ENCODE measurements around the gene RAB11B. TPM values are rescaled to one million over a fixed set of nuclear protein-coding genes. Genes with fewer than 3 reads are reported as not detected.

RAB11B gene
- total and polyA plus RNA-seq, 2 of the 13 experiments (the other 11 are each of a cell fraction or from before 2014, with no cell fraction given) = 6.0 to 28.4 TPM

DNA sequence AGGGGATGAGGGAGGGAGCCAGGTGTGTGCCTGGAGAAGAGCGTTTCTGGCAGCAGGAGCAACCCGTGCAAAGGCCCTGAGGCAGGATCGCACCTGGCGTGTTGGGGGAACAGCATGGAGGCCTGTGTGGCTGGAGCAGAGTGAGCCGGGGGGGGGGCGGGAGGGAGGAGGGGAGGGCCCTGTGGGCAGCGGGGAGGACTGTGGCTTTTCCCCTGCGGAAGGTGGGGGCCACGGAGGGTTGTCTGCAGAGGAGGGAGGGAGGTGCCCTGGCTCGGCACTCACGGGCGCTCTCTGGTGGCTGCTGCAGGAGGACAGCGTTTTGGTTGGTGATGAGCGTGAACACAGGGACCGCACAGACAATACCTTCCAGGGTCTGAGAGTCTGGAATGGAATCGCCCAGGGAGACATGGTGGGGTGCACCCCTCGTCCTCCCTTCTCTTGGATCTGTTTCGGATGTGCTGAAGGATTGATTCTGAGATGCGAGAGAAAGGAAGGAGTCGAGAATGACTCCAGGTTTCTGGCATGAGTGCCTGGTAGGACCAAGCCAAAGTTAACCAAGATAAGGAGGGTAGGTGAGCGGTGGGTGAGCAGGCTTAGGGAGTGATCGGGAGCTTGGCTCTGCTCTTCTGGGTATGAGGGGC, 6.5 kb downstream of the RAB11B start (continued):
- TF ChIP-seq, protein P1, sequence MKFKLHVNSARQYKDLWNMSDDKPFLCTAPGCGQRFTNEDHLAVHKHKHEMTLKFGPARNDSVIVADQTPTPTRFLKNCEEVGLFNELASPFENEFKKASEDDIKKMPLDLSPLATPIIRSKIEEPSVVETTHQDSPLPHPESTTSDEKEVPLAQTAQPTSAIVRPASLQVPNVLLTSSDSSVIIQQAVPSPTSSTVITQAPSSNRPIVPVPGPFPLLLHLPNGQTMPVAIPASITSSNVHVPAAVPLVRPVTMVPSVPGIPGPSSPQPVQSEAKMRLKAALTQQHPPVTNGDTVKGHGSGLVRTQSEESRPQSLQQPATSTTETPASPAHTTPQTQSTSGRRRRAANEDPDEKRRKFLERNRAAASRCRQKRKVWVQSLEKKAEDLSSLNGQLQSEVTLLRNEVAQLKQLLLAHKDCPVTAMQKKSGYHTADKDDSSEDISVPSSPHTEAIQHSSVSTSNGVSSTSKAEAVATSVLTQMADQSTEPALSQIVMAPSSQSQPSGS (CRISPR knock-in tag; IDR thresholded peaks at IDR 0.05) = no peak
- TF ChIP-seq MTF1 (CRISPR knock-in tag; IDR thresholded peaks at IDR 0.05) = no peak
- TF ChIP-seq WIZ (CRISPR knock-in tag; IDR thresholded peaks at IDR 0.05) = no peak
- TF ChIP-seq MAZ (IDR thresholded peaks at IDR 0.05; ENCODE audit: borderline replicate concordance, low read depth, low read length) = peak; percentile 81; the same call in 1 of the 2 replicates
- TF ChIP-seq MAZ (CRISPR knock-in tag; IDR thresholded peaks at IDR 0.05; ENCODE audit: low read depth) = no peak
- peak; percentile 35; the same call in 1 of the 2 replicates for TF ChIP-seq THRA (CRISPR knock-in tag; IDR thresholded peaks at IDR 0.05; ENCODE audit: borderline replicate concordance)
- no peak for TF ChIP-seq ARNT (IDR thresholded peaks at IDR 0.05)
- no peak for TF ChIP-seq SP2 (CRISPR knock-in tag; IDR thresholded peaks at IDR 0.05)
- 0 out of 2 replicates have a peak, but pooled peaks have one; percentile 31 for TF ChIP-seq TGIF2 (CRISPR knock-in tag; IDR thresholded peaks at IDR 0.05)
- TF ChIP-seq, protein P2, sequence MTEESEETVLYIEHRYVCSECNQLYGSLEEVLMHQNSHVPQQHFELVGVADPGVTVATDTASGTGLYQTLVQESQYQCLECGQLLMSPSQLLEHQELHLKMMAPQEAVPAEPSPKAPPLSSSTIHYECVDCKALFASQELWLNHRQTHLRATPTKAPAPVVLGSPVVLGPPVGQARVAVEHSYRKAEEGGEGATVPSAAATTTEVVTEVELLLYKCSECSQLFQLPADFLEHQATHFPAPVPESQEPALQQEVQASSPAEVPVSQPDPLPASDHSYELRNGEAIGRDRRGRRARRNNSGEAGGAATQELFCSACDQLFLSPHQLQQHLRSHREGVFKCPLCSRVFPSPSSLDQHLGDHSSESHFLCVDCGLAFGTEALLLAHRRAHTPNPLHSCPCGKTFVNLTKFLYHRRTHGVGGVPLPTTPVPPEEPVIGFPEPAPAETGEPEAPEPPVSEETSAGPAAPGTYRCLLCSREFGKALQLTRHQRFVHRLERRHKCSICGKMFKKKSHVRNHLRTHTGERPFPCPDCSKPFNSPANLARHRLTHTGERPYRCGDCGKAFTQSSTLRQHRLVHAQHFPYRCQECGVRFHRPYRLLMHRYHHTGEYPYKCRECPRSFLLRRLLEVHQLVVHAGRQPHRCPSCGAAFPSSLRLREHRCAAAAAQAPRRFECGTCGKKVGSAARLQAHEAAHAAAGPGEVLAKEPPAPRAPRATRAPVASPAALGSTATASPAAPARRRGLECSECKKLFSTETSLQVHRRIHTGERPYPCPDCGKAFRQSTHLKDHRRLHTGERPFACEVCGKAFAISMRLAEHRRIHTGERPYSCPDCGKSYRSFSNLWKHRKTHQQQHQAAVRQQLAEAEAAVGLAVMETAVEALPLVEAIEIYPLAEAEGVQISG (CRISPR knock-in tag; IDR thresholded peaks at IDR 0.05) = peak; percentile 41; the same call in 1 of the 2 replicates
- TF ChIP-seq ZNF17 (CRISPR knock-in tag; IDR thresholded peaks at IDR 0.05) = no peak
- TF ChIP-seq ZNF234 (CRISPR knock-in tag; conservative IDR thresholded peaks at IDR 0.05) = no peak
- TF ChIP-seq, protein P3, sequence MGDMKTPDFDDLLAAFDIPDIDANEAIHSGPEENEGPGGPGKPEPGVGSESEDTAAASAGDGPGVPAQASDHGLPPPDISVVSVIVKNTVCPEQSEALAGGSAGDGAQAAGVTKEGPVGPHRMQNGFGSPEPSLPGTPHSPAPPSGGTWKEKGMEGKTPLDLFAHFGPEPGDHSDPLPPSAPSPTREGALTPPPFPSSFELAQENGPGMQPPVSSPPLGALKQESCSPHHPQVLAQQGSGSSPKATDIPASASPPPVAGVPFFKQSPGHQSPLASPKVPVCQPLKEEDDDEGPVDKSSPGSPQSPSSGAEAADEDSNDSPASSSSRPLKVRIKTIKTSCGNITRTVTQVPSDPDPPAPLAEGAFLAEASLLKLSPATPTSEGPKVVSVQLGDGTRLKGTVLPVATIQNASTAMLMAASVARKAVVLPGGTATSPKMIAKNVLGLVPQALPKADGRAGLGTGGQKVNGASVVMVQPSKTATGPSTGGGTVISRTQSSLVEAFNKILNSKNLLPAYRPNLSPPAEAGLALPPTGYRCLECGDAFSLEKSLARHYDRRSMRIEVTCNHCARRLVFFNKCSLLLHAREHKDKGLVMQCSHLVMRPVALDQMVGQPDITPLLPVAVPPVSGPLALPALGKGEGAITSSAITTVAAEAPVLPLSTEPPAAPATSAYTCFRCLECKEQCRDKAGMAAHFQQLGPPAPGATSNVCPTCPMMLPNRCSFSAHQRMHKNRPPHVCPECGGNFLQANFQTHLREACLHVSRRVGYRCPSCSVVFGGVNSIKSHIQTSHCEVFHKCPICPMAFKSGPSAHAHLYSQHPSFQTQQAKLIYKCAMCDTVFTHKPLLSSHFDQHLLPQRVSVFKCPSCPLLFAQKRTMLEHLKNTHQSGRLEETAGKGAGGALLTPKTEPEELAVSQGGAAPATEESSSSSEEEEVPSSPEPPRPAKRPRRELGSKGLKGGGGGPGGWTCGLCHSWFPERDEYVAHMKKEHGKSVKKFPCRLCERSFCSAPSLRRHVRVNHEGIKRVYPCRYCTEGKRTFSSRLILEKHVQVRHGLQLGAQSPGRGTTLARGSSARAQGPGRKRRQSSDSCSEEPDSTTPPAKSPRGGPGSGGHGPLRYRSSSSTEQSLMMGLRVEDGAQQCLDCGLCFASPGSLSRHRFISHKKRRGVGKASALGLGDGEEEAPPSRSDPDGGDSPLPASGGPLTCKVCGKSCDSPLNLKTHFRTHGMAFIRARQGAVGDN (CRISPR knock-in tag; IDR thresholded peaks at IDR 0.05) = peak; percentile 64
- TF ChIP-seq ZMYM3 (CRISPR knock-in tag; IDR thresholded peaks at IDR 0.05) = peak; percentile 85
- TF ChIP-seq, protein P4, sequence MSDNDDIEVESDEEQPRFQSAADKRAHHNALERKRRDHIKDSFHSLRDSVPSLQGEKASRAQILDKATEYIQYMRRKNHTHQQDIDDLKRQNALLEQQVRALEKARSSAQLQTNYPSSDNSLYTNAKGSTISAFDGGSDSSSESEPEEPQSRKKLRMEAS (IDR thresholded peaks at IDR 0.05) = peak; percentile 27; the same call in 1 of the 2 replicates
- no peak for TF ChIP-seq HOMEZ (CRISPR knock-in tag; IDR thresholded peaks at IDR 0.05; ENCODE audit: low read depth)
- no peak for TF ChIP-seq NFYC (CRISPR knock-in tag; IDR thresholded peaks at IDR 0.05)
- no peak for TF ChIP-seq ZNF124 (CRISPR knock-in tag; IDR thresholded peaks at IDR 0.05)
